Measurements from ENCODE around the gene RPS2.
A peak's percentile ranks its signal among the peaks of the same experiment; 100 is the strongest.

The RPS2 gene

DNA sequence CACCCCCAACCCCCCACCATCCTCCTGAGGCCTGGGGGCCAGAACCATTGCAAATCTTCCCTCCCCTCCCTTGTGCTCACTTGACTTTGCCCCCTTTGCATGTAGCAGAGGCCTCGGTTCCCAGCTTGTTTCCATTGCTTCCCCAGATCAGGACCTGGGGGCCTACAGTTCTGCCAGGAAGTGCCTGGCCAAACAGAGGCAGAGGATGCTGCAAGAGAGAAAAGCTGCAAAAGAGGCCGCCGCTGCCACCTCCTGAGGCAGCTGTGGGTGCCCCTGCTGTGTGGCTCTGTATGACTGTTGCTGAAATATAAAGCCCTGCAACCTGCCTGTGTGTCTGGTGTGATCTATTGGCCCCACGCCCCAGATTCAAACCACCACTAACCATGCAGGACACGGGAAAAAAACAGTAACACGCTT lies 3.0 kb downstream of the RPS2 start (continued):
- TF ChIP-seq, protein P1, sequence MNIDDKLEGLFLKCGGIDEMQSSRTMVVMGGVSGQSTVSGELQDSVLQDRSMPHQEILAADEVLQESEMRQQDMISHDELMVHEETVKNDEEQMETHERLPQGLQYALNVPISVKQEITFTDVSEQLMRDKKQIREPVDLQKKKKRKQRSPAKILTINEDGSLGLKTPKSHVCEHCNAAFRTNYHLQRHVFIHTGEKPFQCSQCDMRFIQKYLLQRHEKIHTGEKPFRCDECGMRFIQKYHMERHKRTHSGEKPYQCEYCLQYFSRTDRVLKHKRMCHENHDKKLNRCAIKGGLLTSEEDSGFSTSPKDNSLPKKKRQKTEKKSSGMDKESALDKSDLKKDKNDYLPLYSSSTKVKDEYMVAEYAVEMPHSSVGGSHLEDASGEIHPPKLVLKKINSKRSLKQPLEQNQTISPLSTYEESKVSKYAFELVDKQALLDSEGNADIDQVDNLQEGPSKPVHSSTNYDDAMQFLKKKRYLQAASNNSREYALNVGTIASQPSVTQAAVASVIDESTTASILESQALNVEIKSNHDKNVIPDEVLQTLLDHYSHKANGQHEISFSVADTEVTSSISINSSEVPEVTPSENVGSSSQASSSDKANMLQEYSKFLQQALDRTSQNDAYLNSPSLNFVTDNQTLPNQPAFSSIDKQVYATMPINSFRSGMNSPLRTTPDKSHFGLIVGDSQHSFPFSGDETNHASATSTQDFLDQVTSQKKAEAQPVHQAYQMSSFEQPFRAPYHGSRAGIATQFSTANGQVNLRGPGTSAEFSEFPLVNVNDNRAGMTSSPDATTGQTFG (tag by site-specific recombination; IDR thresholded peaks at IDR 0.05; ENCODE audit: borderline replicate concordance) = no peak
- TF ChIP-seq ZNF792 (tag by site-specific recombination; IDR thresholded peaks at IDR 0.05) = no peak
- no peak for TF ChIP-seq PRDM2 (tag by site-specific recombination; IDR thresholded peaks at IDR 0.05; ENCODE audit: borderline replicate concordance)

DNA sequence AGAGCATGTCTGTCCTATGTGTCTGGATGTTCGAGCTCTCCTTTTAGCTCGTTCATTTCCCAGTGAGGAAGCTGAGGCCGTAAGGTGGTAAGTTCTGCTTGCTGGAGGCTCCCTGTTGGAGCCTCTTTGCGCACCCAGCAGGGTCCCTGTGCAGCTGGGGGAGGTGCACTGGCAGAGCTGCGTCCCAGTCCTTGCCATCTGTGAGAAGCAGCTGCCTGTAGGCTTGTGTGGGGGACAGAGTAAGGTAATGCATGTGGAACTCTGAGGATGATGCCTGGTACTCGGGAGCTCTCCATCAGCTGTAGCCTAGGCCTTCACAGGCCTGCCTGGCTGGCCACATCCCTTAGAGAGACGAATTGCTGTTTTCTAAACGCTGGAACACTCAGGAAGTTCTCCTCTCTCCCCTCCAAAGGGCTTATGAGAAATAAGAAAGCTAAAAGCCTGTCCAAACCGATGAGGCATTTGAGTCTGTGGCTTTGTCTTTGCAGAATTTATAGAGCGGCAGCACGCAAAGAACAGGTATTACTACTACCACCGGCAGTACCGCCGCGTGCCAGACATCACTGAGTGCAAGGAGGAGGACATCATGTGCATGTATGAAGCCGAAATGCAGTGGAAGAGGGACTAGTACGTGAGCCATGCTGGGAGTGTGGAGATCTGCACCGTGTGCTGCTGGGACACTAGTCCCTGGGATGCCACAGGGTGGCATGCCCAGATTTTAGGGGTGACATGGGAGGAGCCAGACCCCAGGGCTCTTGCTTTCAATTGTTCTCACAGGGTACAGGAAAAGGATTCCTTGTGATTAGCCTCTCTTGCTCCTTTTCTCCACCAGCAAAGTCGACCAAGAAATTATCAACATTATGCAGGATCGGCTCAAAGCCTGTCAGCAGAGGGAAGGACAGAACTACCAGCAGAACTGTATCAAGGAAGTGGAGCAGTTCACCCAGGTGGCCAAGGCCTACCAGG lies 3.7 kb downstream of the RPS2 start:
- CTCF ChIA-PET = interaction anchor here (1.2 to 2.1 kb wide), 4 partner anchors 11 to 45 kb away, joined by 3 to 6 read pairs (median 4); partner anchors contain the start of gene TBL3
- Histone ChIP-seq H3K4me3 (ENCODE audit: low read depth, low read length) (peak overlapping the region; percentile 94), H3K4me1 (ENCODE audit: control insufficient read depth, insufficient read depth, low read length) (no peaks in the 10 kb centered on the region; the same call in 1 of the 2 replicates), H3K9me3 (ENCODE audit: control insufficient read depth, insufficient read depth, low read depth, low read length) (no peaks in the 10 kb centered on the region), H3K27ac (ENCODE audit: extremely low read depth, low read depth, low read length) (peak overlapping the region; percentile 96), H3K36me3 (ENCODE audit: control insufficient read depth in 2 of 2, insufficient read depth in 1 of 2, low read length in 2 of 2) (peaks cover 0 to 35% of the 10 kb centered on the region in 2 experiments; a peak in 1 of 3 replicates)
- POLR2A ChIA-PET = interaction anchor here (0.6 to 2.4 kb wide), 18 partner anchors 9 to 397 kb away, joined by 3 to 17 read pairs (median 4); partner anchors contain the start of genes GFER, MSRB1, NUBP2 and SPSB3
- TF ChIP-seq ZNF37A (tag by site-specific recombination; IDR thresholded peaks at IDR 0.05) = no peak
- peak; percentile 74 for TF ChIP-seq REST (tag by site-specific recombination; IDR thresholded peaks at IDR 0.05)
- 0 out of 2 replicates have a peak, but pooled peaks have one; percentile 27 for TF ChIP-seq OVOL3 (tag by site-specific recombination; IDR thresholded peaks at IDR 0.05)
- TF ChIP-seq MZF1 (tag by site-specific recombination; IDR thresholded peaks at IDR 0.05; ENCODE audit: borderline replicate concordance) = peak; percentile 64; the same call in 1 of the 2 replicates
- no peak for TF ChIP-seq MEIS1 (CRISPR knock-in tag; IDR thresholded peaks at IDR 0.05; ENCODE audit: borderline replicate concordance)
- TF ChIP-seq GLIS2 (tag by site-specific recombination; IDR thresholded peaks at IDR 0.05) = peak; percentile 45
- peak; percentile 56; the same call in 1 of the 2 replicates for TF ChIP-seq ZNF501 (tag by site-specific recombination; IDR thresholded peaks at IDR 0.05)
- TF ChIP-seq ZNF658 (tag by site-specific recombination; IDR thresholded peaks at IDR 0.05) = no peak
- peak; percentile 94 for TF ChIP-seq ZFP37 (tag by site-specific recombination; IDR thresholded peaks at IDR 0.05)
- TF ChIP-seq ZNF391 (tag by site-specific recombination; IDR thresholded peaks at IDR 0.05; ENCODE audit: borderline replicate concordance, low read depth) = peak; percentile 76; the same call in 1 of the 2 replicates
- TF ChIP-seq ZNF10 (tag by site-specific recombination; IDR thresholded peaks at IDR 0.05) = 0 out of 2 replicates have a peak, but pooled peaks have one; percentile 15
- TF ChIP-seq ZBTB6 (tag by site-specific recombination; IDR thresholded peaks at IDR 0.05) = peak; percentile 92
- peak; percentile 74 for TF ChIP-seq ZXDB (tag by site-specific recombination; IDR thresholded peaks at IDR 0.05)
- peak; percentile 79 for TF ChIP-seq ZNF629 (tag by site-specific recombination; IDR thresholded peaks at IDR 0.05)
- 0 out of 2 replicates have a peak, but pooled peaks have one; percentile 5 for TF ChIP-seq GFI1B (tag by site-specific recombination; IDR thresholded peaks at IDR 0.05)
